ENCODE measurements around the gene VWA5A. TPM values are rescaled to one million over a fixed set of nuclear protein-coding genes. Genes with fewer than 3 reads are reported as not detected.
A peak's percentile ranks its signal among the peaks of the same experiment; 100 is the strongest.

The VWA5A gene
- total and polyA plus RNA-seq, 9 of the 15 experiments (the other 6 are each of a cell fraction or from before 2014, with no cell fraction given) = 4.6 to 19.7 (median 6.9) TPM

- TF ChIP-seq THAP12 (CRISPR knock-in tag; IDR thresholded peaks at IDR 0.05) (peak; percentile 45; the same call in 1 of the 2 replicates), CBFA2T3 (IDR thresholded peaks at IDR 0.05) (peak; percentile 10; the same call in 1 of the 2 replicates), HEY1 (CRISPR knock-in tag; IDR thresholded peaks at IDR 0.05; ENCODE audit: borderline replicate concordance) (no peak), EGR1 (conservative IDR thresholded peaks at IDR 0.05) (peak; percentile 97), STAT5B (CRISPR knock-in tag; IDR thresholded peaks at IDR 0.05) (no peak), ZNF583 (CRISPR knock-in tag; IDR thresholded peaks at IDR 0.05) (no peak), ARNT (IDR thresholded peaks at IDR 0.05) (0 out of 4 replicates have a peak, but pooled peaks of 1 of the 2 experiments have one; percentile 28), PRPF4 (IDR thresholded peaks at IDR 0.05; ENCODE audit: insufficient read depth, low read depth, low read length, poor library complexity, severe bottlenecking) (no peak), PHF8 (IDR thresholded peaks at IDR 0.05; ENCODE audit: borderline replicate concordance, low read length) (peak; percentile 59; the same call in 1 of the 2 replicates), RUNX1 (IDR thresholded peaks at IDR 0.05; ENCODE audit: low read depth) (no peak), ZNF407 (IDR thresholded peaks at IDR 0.05; ENCODE audit: low read depth) (no peak), ZFX (CRISPR knock-in tag; IDR thresholded peaks at IDR 0.05) (peak; percentile 56; the same call in 1 of the 2 replicates), YY1 (IDR thresholded peaks at IDR 0.05; ENCODE audit: borderline replicate concordance in 1 of 3, control insufficient read depth in 1 of 3, extremely low read depth in 1 of 3, insufficient read depth in 3 of 3, insufficient read length in 1 of 3, insufficient replicate concordance in 2 of 3, low read depth in 1 of 3, low read length in 2 of 3) (peak in 1 of 3 experiments; percentile 48), NCOA1 (IDR thresholded peaks at IDR 0.05; ENCODE audit: low read depth) (no peak), ZNF133 (CRISPR knock-in tag; IDR thresholded peaks at IDR 0.05) (no peak), C11orf30 (IDR thresholded peaks at IDR 0.05; ENCODE audit: low read depth) (no peak), ATF7 (IDR thresholded peaks at IDR 0.05) (peak; percentile 72; the same call in 1 of the 2 replicates), HNRNPUL1 (IDR thresholded peaks at IDR 0.05; ENCODE audit: low read length) (no peak)
These were observed 55.7 kb downstream of the VWA5A start (continued) for GRCh38 chr11:124170801-124171586.

Measured in K562 (cell line).